Keratinocyte (primary cell): ENCODE measurements around the gene GRB10. TPM values are rescaled to one million over a fixed set of nuclear protein-coding genes. Genes with fewer than 3 reads are reported as not detected.

Experiments
- DNase-seq: peaks from one replicate; pipeline ENCODE4 v3.0.0-alpha.2; 2011; ENCODE audit warnings: low read depth, missing footprints, low spot score
- FAIRE-seq: peaks from 2 replicates; lab custom pipeline; 2011; peaks lifted over from hg19 to GRCh38; lab: Jason Lieb, UNC
- H2AFZ ChIP-seq: 2 replicates; pipeline ENCODE4 v1.6.0; 2012; ENCODE audit warnings: low read length, control low read depth, inconsistent platforms; ENCODE audit not compliant: control insufficient read depth
- H3K27ac ChIP-seq: 2 replicates; pipeline ENCODE4 v1.5.1; 2011; ENCODE audit warnings: low read length; ENCODE audit not compliant: control insufficient read depth, insufficient read depth
- H3K27me3 ChIP-seq: 3 replicates; pipeline ENCODE4 v1.6.0; 2011; ENCODE audit warnings: low read length; ENCODE audit not compliant: control insufficient read depth, insufficient read depth; ENCODE audit errors: extremely low read depth
- H3K36me3 ChIP-seq, 2 experiments: 2 replicates in 1 of 2; 3 replicates in 1 of 2; pipeline ENCODE4 v1.5.1; 2011; ENCODE audit warnings: low read length in 2 of 2, mild to moderate bottlenecking in 1 of 2; ENCODE audit not compliant: control insufficient read depth in 2 of 2, insufficient read depth in 2 of 2; ENCODE audit errors: extremely low read depth in 1 of 2
- H3K4me1 ChIP-seq: 3 replicates; pipeline ENCODE4 v1.5.1; 2011; ENCODE audit warnings: low read length; ENCODE audit not compliant: control insufficient read depth, insufficient read depth; ENCODE audit errors: extremely low read depth
- H3K4me2 ChIP-seq: 3 replicates; pipeline ENCODE4 v1.6.0; 2011; ENCODE audit warnings: low read depth, low read length; ENCODE audit not compliant: control insufficient read depth, insufficient read depth; ENCODE audit errors: extremely low read depth
- H3K4me3 ChIP-seq, 3 experiments: fragments of 200-600 bp in 1 of 3; sonication (generic) in 1 of 3; 2 replicates in 2 of 3; 3 replicates in 1 of 3; pipeline ENCODE4 v1.5.1; 2011 to 2016; ENCODE audit warnings: low read length in 3 of 3, mild to moderate bottlenecking in 3 of 3, control low read depth in 2 of 3, inconsistent platforms in 1 of 3, low read depth in 1 of 3, mixed read lengths in 1 of 3, mixed run types in 1 of 3, moderate library complexity in 1 of 3; ENCODE audit not compliant: control insufficient read depth in 2 of 3, insufficient read depth in 2 of 3; ENCODE audit errors: extremely low read depth in 1 of 3
- H3K79me2 ChIP-seq: 2 replicates; pipeline ENCODE4 v1.6.0; 2012; ENCODE audit warnings: low read length; ENCODE audit not compliant: control insufficient read depth, insufficient read depth
- H3K9ac ChIP-seq: 3 replicates; pipeline ENCODE4 v1.6.0; 2011; ENCODE audit warnings: low read length; ENCODE audit not compliant: control insufficient read depth, insufficient read depth; ENCODE audit errors: extremely low read depth
- H3K9me1 ChIP-seq: 3 replicates; pipeline ENCODE4 v1.6.0; 2011; ENCODE audit warnings: low read length; ENCODE audit not compliant: control insufficient read depth, insufficient read depth; ENCODE audit errors: extremely low read depth
- H3K9me3 ChIP-seq: 2 replicates; pipeline ENCODE4 v1.5.1; 2012; ENCODE audit warnings: low read depth, low read length; ENCODE audit not compliant: control insufficient read depth
- H4K20me1 ChIP-seq: 3 replicates; pipeline ENCODE4 v1.6.0; 2011; ENCODE audit warnings: low read length; ENCODE audit not compliant: control insufficient read depth, insufficient read depth; ENCODE audit errors: extremely low read depth
- CTCF ChIP-seq, 3 experiments: IDR thresholded peaks in 1 of 3; conservative IDR thresholded peaks in 1 of 3; optimal IDR thresholded peaks in 1 of 3; 2 replicates in 2 of 3; 3 replicates in 1 of 3; pipeline versions ENCODE3 to v1.5.1; 2011; ENCODE audit warnings: low read length in 3 of 3, mild to moderate bottlenecking in 3 of 3, moderate library complexity in 2 of 3, control low read depth in 1 of 3, inconsistent platforms in 1 of 3; ENCODE audit not compliant: insufficient read depth in 2 of 3; ENCODE audit errors: extremely low read depth in 1 of 3
- EZH2 ChIP-seq: IDR thresholded peaks from one replicate; pipeline ENCODE4 v1.6.1; 2012; ENCODE audit warnings: inconsistent platforms, mild to moderate bottlenecking, low read length, moderate library complexity
- dilution Hi-C: fragments of 300-500 bp; cut with MboI; formaldehyde crosslinking; loops from one replicate; pipeline ENCODE4 v1.7.0; 2020; ENCODE audit warnings: low sequenced_read_pairs; ENCODE audit not compliant: extremely low pct_ligation_motif_present
- polyA plus RNA-seq, 5 experiments: library from polyadenylated mRNA; depleted of rRNA in 3 of 5; stranded (reverse) in 3 of 5; stranded (forward) in 1 of 5; unstranded in 1 of 5; fragments of >200 nt; gene quantifications; 1 replicate in 1 of 5; 2 replicates in 3 of 5; 3 replicates in 1 of 5; pipeline versions ENCODE4 v1.2.1 to v1.2.3, GENCODE V29; 2011 to 2012; ENCODE audit warnings: missing spikeins in 2 of 5, low read depth in 1 of 5, low replicate concordance in 1 of 5

GRB10 gene
- polyA plus RNA-seq, 1 donor (not counting 4 experiments of a cell fraction or from before 2014, with no cell fraction given), result 4.4 TPM

GRCh38 chr7:50799873-50800272 is 17.2 kb upstream of the GRB10 start:
- TF ChIP-seq EZH2, result no peak
- TF ChIP-seq CTCF (optimal IDR thresholded peaks at IDR 0.05 in 1 of 3, IDR thresholded peaks at IDR 0.05 in 1 of 3, conservative IDR thresholded peaks at IDR 0.05 in 1 of 3; ENCODE audit: extremely low read depth in 1 of 3, insufficient read depth in 2 of 3, low read length in 3 of 3), result no peak
- Histone ChIP-seq H3K27ac (no peak overlapping the region), H3K9ac (no peak overlapping the region), H3K4me3 (no peak overlapping the region), H3K79me2 (no peaks in the 10 kb centered on the region), H2AFZ (no peak overlapping the region), H4K20me1 (no peaks in the 10 kb centered on the region), H3K9me1 (no peaks in the 10 kb centered on the region), H3K4me1 (no peaks in the 10 kb centered on the region), H3K27me3 (peaks cover 34% of the 10 kb centered on the region), H3K4me2 (no peak overlapping the region), H3K9me3 (no peaks in the 10 kb centered on the region), H3K36me3 (no peaks in the 10 kb centered on the region)
- FAIRE-seq (no peak), DNase-seq (no peak)
- dilution Hi-C loops, result no loop called here

DNA sequence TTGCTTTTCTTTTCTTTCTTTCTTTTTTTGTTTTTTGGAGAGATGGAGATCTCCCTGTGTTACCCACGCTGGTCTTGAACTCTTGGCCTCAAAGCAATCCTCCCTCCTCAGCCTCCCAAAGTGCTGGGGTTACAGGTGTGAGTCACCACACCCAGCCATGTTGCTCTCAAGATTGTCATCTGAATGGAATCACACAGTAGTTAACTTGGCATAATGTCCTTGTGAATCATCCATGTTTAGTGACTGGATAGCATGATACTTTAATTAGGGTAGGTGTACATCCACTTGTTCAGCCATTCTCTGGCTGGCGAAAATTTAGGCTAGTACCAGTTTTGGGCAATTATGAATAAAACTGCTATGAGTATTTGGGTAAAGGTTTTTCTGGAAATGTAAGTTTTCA is 15.4 kb upstream of the GRB10 start:
- H3K79me2 ChIP-seq, result no peaks in the 10 kb centered on the region
- H3K9ac ChIP-seq, result no peak overlapping the region
- no peaks in the 10 kb centered on the region for H4K20me1 ChIP-seq
- FAIRE-seq (no peak), DNase-seq (no peak)
- H3K9me3 ChIP-seq, result no peaks in the 10 kb centered on the region
- no peaks in the 10 kb centered on the region for H3K36me3 ChIP-seq
- H3K4me3 ChIP-seq, result no peak overlapping the region
- H2AFZ ChIP-seq, result no peak overlapping the region
- H3K27me3 ChIP-seq, result peaks cover 30% of the 10 kb centered on the region
- no peak overlapping the region for H3K27ac ChIP-seq
- dilution Hi-C loops, result no loop called here
- H3K9me1 ChIP-seq, result no peaks in the 10 kb centered on the region
- TF ChIP-seq EZH2 (no peak), CTCF (optimal IDR thresholded peaks at IDR 0.05 in 1 of 3, IDR thresholded peaks at IDR 0.05 in 1 of 3, conservative IDR thresholded peaks at IDR 0.05 in 1 of 3; ENCODE audit: extremely low read depth in 1 of 3, insufficient read depth in 2 of 3, low read length in 3 of 3) (no peak)
- no peaks in the 10 kb centered on the region for H3K4me1 ChIP-seq
- H3K4me2 ChIP-seq, result no peak overlapping the region
